ENCODE measurements around the gene NOTUM.

- no peak for TF ChIP-seq CTCF (IDR thresholded peaks at IDR 0.05; ENCODE audit: low read depth, low read length, missing input control)
- TF ChIP-seq MAX (IDR thresholded peaks at IDR 0.05) = no peak
- TF ChIP-seq SP1 (IDR thresholded peaks at IDR 0.05) = no peak
- no peak for TF ChIP-seq EGR1 (IDR thresholded peaks at IDR 0.05; ENCODE audit: low read depth in 2 of 2)
- no peak for TF ChIP-seq JUND (IDR thresholded peaks at IDR 0.05)
- TF ChIP-seq YY1 (IDR thresholded peaks at IDR 0.05) = no peak
- TF ChIP-seq FOXA2 (IDR thresholded peaks at IDR 0.05) = no peak
- no peak for TF ChIP-seq GABPA (IDR thresholded peaks at IDR 0.05 in 1 of 2, conservative IDR thresholded peaks at IDR 0.05 in 1 of 2)
- TF ChIP-seq ZBTB33 (IDR thresholded peaks at IDR 0.05) = no peak
- no peak for TF ChIP-seq RAD21 (IDR thresholded peaks at IDR 0.05)
- TF ChIP-seq FOXA1 (IDR thresholded peaks at IDR 0.05) = no peak
- TF ChIP-seq TAF1 (conservative IDR thresholded peaks at IDR 0.05) = no peak
- TF ChIP-seq REST (IDR thresholded peaks at IDR 0.05) = no peak
Observed at GRCh38 chr17:82005701-82006348, 44.8 kb upstream of the NOTUM start.

Measured in liver (tissue), 3 donors.